ENCODE data around the gene CIDEB. TPM values are rescaled to one million over a fixed set of nuclear protein-coding genes. Genes with fewer than 3 reads are reported as not detected.

CIDEB gene
- polyA plus RNA-seq, 1 experiment = 0.48 TPM

DNA sequence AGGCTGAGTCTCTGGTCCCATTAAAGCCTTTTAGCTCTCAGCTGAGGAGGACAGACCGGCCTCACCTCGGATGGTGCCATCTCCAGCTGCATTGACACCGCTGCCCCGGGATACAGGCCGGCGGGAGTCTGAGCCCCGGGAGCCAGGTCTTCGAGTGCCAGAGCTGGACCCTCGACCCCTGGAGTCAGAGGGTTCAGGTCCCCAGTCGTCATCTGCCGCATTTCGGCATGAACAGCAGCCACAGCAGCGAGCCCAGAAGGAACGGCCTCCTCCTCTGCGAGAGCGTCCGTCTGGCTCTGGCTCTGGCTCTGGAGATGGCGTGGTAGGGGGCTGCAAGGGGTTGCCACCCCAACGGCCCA is 45.8 kb downstream of the CIDEB start:
- Histone ChIP-seq H3K4me3 (ENCODE audit: low read depth, low read length) (no peak overlapping the region), H3K27me3 (ENCODE audit: control insufficient read depth, insufficient read depth, low read length) (no peaks in the 10 kb centered on the region), H3K9me3 (ENCODE audit: control insufficient read depth, insufficient read depth, low read length) (no peaks in the 10 kb centered on the region), H3K27ac (ENCODE audit: low read depth, low read length) (no peak overlapping the region)
- ChIA-PET CTCF (interaction anchor here (1.3 kb wide), 1 partner anchor 19 kb away, joined by 3 read pairs; the partner anchor contains the start of gene TINF2), POLR2A (interaction anchor here (1.3 kb wide), 1 partner anchor 9 kb away, joined by 4 read pairs; no protein-coding TSS in a partner anchor)
- TF ChIP-seq, protein P1, sequence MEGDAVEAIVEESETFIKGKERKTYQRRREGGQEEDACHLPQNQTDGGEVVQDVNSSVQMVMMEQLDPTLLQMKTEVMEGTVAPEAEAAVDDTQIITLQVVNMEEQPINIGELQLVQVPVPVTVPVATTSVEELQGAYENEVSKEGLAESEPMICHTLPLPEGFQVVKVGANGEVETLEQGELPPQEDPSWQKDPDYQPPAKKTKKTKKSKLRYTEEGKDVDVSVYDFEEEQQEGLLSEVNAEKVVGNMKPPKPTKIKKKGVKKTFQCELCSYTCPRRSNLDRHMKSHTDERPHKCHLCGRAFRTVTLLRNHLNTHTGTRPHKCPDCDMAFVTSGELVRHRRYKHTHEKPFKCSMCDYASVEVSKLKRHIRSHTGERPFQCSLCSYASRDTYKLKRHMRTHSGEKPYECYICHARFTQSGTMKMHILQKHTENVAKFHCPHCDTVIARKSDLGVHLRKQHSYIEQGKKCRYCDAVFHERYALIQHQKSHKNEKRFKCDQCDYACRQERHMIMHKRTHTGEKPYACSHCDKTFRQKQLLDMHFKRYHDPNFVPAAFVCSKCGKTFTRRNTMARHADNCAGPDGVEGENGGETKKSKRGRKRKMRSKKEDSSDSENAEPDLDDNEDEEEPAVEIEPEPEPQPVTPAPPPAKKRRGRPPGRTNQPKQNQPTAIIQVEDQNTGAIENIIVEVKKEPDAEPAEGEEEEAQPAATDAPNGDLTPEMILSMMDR (IDR thresholded peaks at IDR 0.05; ENCODE audit: low read depth, low read length) = no peak
- no peak for DNase-seq (ENCODE audit: low read depth, low spot score)

DNA sequence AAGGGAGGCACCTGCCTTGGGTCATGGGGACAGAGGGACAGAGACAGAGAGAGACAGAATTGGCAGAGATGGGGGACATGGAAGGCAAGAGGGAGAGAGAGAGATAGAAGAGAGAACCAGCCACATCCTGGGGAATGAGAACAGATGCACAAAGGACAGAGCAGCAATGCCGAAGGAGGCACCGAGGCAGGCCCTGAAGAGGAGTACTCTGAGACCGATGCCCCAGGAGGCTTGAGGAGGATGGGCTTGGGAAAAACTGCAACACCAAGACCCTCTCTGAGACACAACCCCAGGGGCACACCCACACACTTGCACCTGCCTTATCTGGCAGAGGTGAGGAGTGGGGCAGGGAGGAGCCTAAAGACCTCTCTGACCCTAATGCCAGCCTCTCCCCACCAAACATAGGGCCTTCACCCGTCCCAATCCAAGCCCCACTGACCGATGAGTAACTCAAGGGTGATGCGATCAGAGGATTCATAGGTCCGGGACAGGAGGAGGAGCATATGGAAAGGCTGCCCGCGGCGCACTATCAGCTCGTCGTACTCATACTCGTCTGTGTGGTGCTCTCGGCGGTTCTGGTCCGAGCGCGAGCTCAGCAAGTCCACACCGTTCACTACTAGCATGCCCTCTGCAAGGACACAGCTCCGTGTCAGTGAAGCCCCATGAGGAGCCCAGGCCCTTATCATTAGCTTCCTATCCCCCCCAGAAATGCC is 46.4 kb downstream of the CIDEB start:
- Histone ChIP-seq H3K4me3 (ENCODE audit: low read depth, low read length) (no peak overlapping the region), H3K9me3 (ENCODE audit: control insufficient read depth, insufficient read depth, low read length) (no peaks in the 10 kb centered on the region), H3K27ac (ENCODE audit: low read depth, low read length) (no peak overlapping the region), H3K27me3 (ENCODE audit: control insufficient read depth, insufficient read depth, low read length) (no peaks in the 10 kb centered on the region)
- no peak for DNase-seq (ENCODE audit: low read depth, low spot score)
- ChIA-PET CTCF (interaction anchor here (1.1 to 1.3 kb wide), 2 partner anchors 19 to 46 kb away, joined by 3 read pairs; partner anchors contain the start of genes CIDEB and TINF2), POLR2A (interaction anchor here (1.3 kb wide), 1 partner anchor 10 kb away, joined by 4 read pairs; no protein-coding TSS in a partner anchor)
- TF ChIP-seq, protein P1 (IDR thresholded peaks at IDR 0.05; ENCODE audit: low read depth, low read length) = no peak

DNA sequence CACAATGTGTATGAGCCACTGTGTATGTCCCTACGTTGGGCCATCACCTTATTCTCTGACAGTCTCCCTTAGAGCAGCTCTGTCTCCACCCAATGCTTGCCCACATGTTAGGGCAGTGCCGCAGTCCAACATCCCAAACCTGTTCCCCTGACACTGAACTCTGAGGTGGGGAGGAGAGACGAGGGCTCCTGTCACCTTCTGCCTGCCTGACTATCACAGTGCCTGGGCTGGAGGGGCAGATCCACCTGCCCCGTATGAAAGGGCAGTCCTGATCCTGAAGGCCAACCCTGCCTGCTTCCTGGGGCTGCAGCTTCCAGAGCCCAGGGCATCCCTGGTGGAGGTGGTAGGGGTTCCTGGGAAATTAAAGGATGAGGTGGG is 47.0 kb downstream of the CIDEB start:
- Histone ChIP-seq H3K4me3 (ENCODE audit: low read depth, low read length) (no peak overlapping the region), H3K27ac (ENCODE audit: low read depth, low read length) (no peak overlapping the region), H3K9me3 (ENCODE audit: control insufficient read depth, insufficient read depth, low read length) (no peaks in the 10 kb centered on the region), H3K27me3 (ENCODE audit: control insufficient read depth, insufficient read depth, low read length) (no peaks in the 10 kb centered on the region)
- ChIA-PET CTCF (interaction anchor here (1.1 kb wide), 1 partner anchor 47 kb away, joined by 3 read pairs; the partner anchor contains the start of gene CIDEB), POLR2A (no interaction called here)
- TF ChIP-seq, protein P1 (IDR thresholded peaks at IDR 0.05; ENCODE audit: low read depth, low read length) = no peak
- no peak for DNase-seq (ENCODE audit: low read depth, low spot score)

DNA sequence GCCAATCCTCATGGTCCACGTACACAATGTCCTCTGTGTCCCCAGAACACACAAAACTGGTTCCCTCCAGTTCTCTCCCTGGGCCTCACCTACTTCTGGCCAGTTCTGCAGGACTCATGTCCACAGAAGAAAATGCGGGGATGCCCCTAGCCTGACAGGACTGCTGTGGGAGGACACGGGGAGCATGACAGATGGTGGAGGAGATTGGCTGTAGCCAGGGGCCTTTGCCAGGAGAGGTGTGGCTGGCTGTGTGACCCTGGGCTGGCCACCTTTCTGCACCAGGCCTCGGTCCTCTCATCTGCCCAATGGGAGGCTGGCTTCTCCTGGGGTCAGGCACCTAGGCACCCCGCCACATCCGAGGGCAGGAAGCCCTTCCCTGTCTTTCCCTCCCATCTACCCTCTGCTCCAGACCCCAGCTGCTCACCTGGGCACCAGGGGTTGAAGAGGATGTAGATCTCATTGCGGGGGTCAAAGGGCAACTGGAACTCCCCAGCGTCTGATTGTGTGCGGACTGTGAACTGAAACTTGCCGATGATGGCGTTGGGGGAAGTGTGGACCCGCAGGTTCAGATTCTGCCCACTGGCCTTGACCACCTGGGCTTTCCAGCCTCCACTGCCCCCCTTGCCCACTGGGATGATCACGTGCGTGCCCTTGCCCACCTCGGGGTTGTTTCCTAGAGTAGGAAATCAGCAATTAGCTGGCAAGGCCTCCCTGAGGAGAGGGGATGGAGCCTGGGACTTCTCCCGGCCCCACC is 47.6 kb downstream of the CIDEB start:
- TF ChIP-seq, protein P1 (IDR thresholded peaks at IDR 0.05; ENCODE audit: low read depth, low read length) = no peak
- Histone ChIP-seq H3K4me3 (ENCODE audit: low read depth, low read length) (no peak overlapping the region), H3K9me3 (ENCODE audit: control insufficient read depth, insufficient read depth, low read length) (no peaks in the 10 kb centered on the region), H3K27me3 (ENCODE audit: control insufficient read depth, insufficient read depth, low read length) (no peaks in the 10 kb centered on the region), H3K27ac (ENCODE audit: low read depth, low read length) (no peak overlapping the region)
- ChIA-PET POLR2A (interaction anchor here (1.2 kb wide), 1 partner anchor 11 kb away, joined by 4 read pairs; the partner anchor contains the start of gene RABGGTA), CTCF (interaction anchor here (1.1 kb wide), 1 partner anchor 48 kb away, joined by 3 read pairs; the partner anchor contains the start of gene CIDEB)
- no peak for DNase-seq (ENCODE audit: low read depth, low spot score)
